ENCODE data around the gene EEF1A1.
"Not testable (repeated sequence)": the region's sequence is repeated elsewhere in the genome, so short reads cannot be mapped to it uniquely, and the experiment has no call there.

The EEF1A1 gene

DNA sequence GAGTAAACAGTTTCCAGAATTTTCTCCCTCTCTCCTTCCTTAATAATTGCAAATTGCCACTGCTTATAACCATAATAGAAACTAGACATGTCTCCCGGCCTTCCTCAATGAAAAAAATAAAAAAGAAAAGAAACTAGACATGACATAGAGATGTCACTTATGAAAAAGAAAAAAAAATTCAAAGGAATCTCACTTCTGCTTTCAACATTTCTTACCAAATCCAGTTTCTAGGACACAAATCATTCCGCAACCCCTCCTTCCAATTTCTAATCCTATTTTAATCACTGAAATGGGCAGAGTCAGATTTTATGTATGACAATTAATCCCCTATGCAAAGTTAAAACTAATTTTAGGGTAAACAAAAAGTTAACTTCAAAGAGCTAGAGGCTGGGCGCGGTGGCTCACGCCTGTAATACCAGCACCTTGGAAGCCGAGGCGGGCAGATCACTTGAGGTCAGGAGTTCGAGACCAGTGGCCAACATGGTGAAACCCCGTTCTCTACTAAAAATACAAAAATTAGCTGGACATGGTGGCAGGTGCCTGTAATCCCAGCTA, 40.1 kb upstream of the EEF1A1 start:
- DNase-seq (ENCODE audit: low read depth), result no peak
- no peak overlapping the region for H3K4me3 ChIP-seq (ENCODE audit: low read length)
- TF ChIP-seq, protein P1, sequence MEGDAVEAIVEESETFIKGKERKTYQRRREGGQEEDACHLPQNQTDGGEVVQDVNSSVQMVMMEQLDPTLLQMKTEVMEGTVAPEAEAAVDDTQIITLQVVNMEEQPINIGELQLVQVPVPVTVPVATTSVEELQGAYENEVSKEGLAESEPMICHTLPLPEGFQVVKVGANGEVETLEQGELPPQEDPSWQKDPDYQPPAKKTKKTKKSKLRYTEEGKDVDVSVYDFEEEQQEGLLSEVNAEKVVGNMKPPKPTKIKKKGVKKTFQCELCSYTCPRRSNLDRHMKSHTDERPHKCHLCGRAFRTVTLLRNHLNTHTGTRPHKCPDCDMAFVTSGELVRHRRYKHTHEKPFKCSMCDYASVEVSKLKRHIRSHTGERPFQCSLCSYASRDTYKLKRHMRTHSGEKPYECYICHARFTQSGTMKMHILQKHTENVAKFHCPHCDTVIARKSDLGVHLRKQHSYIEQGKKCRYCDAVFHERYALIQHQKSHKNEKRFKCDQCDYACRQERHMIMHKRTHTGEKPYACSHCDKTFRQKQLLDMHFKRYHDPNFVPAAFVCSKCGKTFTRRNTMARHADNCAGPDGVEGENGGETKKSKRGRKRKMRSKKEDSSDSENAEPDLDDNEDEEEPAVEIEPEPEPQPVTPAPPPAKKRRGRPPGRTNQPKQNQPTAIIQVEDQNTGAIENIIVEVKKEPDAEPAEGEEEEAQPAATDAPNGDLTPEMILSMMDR (IDR thresholded peaks at IDR 0.05; ENCODE audit: insufficient read depth, low read depth, low read length, missing control alignments), result no peak

DNA sequence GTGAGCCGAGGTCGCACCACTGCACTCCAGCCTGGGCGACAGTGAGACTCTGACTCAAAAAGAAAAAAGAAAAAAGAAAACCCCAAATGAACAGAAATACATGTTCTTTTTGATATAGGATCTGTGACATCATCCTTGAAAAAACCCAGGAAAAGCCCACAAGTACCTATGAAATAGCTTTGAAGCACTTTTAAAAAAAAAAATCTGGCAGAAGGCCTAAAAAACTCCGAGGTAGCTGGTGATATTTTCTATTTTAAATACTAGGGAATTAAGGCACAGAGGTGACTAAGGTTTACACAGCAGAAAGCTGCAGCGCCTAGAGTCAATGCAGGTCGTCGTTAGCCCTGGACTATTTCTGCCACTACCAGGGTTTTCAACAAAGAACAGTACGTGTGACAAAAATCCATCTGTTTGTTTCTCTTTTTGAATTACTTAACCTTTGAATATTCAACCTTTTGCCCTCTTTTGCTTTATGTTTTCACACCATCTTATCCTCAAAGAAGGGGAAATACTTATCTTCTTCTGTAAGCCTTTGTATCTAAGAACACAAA, 39.4 kb upstream of the EEF1A1 start:
- DNase-seq (ENCODE audit: low read depth), result no peak
- TF ChIP-seq, protein P1 (IDR thresholded peaks at IDR 0.05; ENCODE audit: insufficient read depth, low read depth, low read length, missing control alignments), result no peak
- H3K4me3 ChIP-seq (ENCODE audit: low read length), result no peak overlapping the region

DNA sequence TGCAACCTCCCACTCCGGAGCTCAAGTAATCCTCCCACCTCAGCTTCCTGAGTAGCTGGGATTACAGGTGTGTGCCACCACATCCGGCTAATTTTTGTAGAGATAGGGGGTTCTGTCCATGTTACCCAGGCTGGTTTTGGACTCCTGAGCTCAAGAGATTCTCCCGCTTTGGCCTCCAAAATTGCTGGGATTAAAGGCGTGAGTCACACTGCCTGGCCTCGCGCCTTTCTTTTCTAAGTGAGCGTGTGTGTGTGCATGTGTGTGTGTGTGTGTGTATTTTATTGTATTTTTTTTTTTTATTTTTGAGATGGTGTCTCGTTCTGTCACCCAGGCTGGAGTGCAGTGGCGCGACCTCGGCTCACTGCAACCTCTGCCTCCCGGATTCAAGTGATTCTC, 38.6 kb upstream of the EEF1A1 start:
- DNase-seq (ENCODE audit: low read depth); H3K4me3 ChIP-seq (ENCODE audit: low read length): not testable (repeated sequence)

DNA sequence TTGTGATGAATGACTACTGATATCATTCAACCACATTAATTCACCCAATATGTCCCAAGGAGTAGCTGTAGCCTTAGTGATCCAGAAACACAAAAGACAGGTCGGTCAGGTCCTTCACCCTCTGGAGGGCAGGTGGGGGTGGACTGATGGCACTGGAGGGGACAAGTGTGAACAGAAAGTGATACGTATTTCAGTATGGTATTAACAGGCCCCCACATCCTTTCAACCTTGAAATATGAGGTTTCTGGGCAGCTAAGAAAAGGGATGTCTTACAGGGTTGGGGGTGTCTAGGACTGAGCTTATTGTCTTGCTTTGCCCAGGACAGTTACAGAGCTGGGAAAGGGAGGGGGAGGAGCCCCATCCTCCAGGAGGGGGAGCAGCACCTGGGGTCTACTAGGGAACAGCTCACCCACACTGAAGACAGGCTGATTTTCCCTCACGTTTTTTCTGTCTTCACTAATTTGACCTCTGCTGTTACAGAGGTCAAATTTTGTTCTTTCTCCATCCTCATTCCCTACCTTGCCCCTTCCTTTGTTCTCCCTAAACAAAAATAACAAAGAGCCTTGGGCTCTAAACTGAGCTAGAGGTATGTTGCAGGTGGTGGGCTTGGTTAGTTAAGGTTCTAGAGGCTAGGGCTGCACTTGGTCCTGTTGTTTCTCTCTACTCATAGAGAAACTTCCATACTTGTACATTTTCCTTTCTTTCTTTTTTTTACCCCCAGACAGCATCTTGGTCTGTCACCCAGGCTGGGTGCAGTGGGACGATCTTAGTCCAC, 38.0 kb upstream of the EEF1A1 start:
- DNase-seq (ENCODE audit: low read depth), result no peak
- TF ChIP-seq, protein P1 (IDR thresholded peaks at IDR 0.05; ENCODE audit: insufficient read depth, low read depth, low read length, missing control alignments), result no peak
- H3K4me3 ChIP-seq (ENCODE audit: low read length), result no peak overlapping the region

DNA sequence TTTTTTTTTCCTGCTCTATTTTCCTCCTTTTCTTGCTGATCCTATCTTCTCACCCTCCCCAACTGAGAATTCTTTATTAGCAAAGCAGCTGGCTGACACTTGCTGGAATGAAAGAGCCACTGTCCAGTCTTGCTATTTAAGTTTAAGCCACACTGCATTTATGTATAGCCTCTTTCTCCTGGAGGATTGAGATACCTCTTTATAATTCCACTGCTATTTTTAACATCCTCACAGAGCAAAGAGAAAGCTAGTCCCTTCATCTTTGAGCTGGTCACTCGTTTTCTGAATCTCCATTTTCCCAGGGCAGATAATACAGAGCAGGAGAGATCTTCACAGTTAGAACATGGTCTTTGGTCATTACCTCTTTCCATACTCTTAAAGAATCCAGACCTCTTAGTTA, 36.0 kb upstream of the EEF1A1 start:
- H3K4me3 ChIP-seq (ENCODE audit: low read length), result no peak overlapping the region
- DNase-seq (ENCODE audit: low read depth), result no peak
- TF ChIP-seq, protein P1 (IDR thresholded peaks at IDR 0.05; ENCODE audit: insufficient read depth, low read depth, low read length, missing control alignments), result no peak

DNA sequence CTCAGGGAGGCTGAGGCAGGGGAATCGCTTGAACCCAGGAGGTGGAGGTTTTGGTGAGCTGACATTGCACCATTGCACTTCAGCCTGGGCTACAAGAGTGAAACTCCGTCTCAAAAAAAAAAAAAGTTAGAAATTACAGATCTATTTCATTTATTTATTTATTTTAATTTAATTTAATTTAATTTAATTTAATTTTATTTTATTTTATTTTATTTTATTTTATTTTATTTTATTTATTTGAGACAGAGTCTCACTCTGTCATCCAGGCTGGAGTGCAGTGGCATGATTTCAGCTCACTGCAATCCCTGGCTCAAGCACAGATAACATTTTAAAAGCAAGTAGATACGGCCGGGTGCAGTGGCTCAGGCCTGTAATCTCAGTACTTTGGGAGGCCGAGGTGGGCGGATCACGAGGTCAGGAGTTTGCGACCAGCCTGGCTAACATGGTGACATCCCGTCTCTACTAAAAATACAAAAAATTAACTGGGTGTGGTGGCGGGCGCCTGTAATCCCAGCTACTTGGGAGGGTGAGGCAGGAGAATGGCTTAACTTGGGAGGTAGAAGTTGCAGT, 34.6 kb upstream of the EEF1A1 start:
- H3K4me3 ChIP-seq (ENCODE audit: low read length); DNase-seq (ENCODE audit: low read depth): not testable (repeated sequence)

DNA sequence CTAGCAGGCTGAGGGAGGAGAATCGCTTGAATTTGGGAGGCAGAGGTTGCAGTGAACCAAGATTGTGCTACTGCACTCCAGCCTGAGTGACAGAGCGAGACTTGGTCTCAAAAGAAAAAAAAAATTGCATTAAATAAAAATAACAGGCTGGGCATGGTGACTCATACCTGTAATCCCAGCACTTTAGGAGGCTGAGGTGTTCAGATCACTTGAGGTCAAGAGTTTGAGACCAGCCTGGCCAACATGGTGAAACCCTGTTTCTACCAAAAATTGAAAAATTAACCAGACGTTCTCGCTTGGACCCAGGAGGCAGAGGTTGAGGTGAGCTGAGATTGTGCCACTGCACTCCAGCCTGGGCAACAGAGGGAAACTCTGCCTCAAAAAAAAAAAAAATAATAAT, 30.3 kb upstream of the EEF1A1 start:
- DNase-seq (ENCODE audit: low read depth), result not testable (repeated sequence)

DNA sequence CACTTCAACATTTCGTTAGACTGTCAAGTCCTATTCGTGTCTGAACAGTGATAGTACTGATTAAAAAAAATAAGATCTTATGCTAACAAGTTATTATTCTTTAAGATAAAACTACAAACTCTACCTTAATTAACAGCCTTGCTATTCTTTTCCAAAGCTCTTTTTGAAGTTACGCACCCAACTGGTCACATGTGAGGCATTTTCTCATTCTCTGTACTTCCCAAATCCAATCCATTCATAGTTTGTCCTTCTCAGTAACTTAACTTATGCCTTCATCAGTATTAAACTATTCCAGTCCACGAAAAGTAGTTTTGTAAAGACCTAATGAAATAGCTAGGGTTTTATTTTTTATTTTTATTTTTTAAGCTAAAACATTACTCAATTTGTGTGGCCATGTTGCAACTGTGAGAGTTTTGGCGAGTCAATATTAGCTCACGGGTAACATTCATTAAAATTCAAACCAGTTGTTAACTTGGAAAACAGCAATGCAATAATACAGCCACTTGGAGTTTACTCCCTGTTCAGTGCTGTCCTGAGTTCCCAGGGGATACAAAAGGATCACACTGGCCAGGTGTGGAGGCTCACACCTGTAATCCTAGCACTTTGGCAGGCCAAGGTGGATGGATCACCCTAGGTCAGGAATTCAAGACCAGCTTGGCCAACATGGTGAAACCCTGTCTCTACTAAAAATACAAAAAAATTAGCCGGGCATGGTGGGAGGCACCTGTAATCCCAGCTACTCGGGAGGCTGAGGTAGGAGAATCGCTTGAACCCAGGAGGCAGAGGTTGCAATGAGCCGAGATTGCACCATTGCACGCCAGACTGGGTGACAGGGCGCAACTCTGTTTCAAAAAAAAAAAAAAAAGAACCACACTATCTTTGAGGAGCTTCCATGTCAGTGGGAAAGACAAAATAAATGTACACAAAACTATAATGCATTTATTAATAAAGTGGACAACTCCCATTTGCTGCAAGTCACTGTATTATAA, 27.9 kb upstream of the EEF1A1 start:
- TF ChIP-seq, protein P1 (IDR thresholded peaks at IDR 0.05; ENCODE audit: insufficient read depth, low read depth, low read length, missing control alignments), result no peak
- DNase-seq (ENCODE audit: low read depth), result no peak
- no peak overlapping the region for H3K4me3 ChIP-seq (ENCODE audit: low read length)

More for the DNA sequence above, 30.3 kb upstream of the EEF1A1 start:
- H3K4me3 ChIP-seq (ENCODE audit: low read length), result not testable (repeated sequence)

Data from epithelial cell of esophagus (primary cell).